HG02571 (cell line): Measurements from ENCODE around the gene RHOB.
"Not testable (repeated sequence)": the region's sequence is repeated elsewhere in the genome, so short reads cannot be mapped to it uniquely, and the experiment has no call there.

Experiments used
- ATAC-seq: cut with Tn5 transposase; IDR thresholded peaks from one replicate; pipeline ENCODE4 v1.9.1; 2021; ENCODE audit warnings: mild to moderate bottlenecking, moderate library complexity; ENCODE audit not compliant: unreplicated experiment

RHOB gene

DNA sequence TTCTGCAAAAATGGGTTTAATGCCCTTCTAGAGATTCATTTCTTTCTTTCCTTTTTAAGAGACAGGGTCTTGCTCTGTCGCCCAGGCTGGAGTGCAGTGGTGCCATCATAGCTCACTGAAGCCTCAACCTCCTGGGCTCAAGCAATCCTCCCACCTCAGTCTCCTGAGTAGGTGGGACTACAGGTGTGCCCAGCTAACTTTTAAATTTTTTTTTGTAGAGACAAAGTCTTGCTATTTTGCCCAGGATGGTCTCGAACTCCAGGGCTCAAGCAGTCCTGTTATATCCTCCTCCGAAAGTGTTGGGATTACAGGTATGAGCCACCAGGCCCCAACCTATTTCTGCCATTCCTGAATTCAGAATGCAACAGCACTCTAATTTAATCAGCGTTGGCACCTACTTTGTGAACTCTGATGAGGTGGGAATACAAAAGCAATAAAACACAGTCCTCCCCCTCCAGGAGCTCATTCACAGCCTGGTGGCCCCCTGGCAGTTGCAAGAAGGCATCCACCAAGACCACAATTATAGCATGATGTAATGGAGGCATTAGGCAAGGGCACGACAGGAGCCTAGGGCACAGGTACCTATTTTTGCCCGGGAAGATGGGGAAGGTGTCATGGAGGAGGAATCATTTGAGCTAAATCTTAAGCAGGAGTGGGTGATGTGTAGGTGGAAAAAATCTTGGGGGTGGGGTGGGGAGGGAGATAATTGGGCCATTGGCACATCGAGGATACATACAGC lies 5.1 kb downstream of the RHOB start:
- no peak for ATAC-seq

DNA sequence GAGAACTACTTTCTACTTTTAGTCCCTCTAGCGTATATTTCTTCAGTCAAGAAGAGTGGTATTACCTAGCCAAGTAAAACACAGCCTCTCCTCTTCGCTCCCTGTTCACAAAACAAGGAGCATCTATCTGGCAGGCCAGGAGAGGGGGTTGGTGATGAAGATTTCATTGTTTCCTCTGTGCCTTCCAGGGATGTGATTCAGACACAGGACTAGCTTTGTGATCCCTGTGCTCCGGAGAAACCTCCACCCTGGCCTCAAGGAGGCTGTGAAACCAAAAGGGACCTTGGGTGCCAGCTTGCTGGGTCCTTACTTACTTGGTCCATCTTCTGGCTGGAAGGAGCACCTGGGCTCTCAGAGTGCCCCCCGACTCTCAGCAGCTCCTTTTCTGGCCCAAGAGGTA lies 5.7 kb downstream of the RHOB start:
- no peak for ATAC-seq

DNA sequence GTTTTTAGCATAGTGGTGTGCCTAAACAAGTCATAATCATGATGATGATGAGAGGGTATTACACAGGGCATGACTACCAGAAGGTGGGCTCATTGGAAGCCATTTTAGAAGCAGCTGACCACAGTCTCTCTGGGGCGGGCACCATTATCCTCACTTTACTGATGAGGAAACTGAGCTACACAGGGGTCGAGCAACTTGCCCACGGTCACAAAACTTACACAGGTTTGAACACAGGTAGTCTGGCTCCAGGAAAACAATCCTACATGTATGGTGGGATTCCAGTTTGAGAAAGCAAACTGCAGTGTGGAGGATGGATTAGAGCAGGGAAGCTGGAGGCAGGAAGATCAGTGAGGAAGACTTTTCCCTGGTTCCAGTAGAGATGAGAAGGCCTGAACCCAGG lies 6.2 kb downstream of the RHOB start:
- ATAC-seq = no peak

DNA sequence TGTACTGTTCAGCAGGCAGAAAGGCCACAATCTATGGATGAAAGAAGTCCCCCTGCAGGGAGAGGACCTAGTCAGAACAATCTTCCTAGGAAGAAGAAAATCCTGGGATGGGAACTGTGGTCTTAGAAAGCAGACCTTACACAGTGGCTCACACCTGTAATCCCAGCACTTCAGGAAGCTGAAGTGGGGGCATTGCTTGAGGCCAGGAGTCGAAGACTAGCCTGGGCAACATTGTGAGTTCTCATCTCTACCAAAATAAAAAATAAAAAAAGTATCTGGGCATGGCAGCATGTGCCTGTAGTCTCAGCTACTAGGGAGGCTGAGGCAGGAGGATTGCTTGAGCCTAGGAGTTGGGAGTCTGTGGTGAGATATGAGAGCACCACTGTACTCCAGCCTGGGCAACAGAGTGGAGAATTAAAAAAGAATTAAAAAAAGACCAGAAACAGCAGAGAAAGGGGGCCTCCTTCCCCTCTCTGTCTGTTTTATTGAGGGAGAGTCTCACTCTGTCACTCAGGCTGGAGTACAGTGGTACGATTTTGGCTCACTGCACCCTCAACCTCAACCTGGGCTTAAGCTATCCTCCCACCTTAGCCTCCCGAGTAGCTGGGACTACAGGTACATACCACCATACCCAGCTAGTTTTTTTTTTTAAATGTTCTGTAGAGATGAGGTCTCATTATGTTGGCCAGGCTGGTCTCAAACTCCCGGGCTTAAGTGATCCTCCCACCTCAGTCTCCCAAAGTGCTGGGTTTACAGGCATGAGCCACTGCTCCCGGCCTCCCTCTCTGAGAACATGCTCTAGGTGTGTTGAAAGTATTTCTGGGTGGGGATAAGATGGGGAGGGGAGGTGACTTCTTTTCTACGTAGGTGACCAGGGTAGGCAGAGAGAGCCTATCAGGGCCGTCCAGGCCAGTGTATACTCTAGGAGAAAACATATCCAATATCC lies 7.4 kb downstream of the RHOB start:
- ATAC-seq = no peak

DNA sequence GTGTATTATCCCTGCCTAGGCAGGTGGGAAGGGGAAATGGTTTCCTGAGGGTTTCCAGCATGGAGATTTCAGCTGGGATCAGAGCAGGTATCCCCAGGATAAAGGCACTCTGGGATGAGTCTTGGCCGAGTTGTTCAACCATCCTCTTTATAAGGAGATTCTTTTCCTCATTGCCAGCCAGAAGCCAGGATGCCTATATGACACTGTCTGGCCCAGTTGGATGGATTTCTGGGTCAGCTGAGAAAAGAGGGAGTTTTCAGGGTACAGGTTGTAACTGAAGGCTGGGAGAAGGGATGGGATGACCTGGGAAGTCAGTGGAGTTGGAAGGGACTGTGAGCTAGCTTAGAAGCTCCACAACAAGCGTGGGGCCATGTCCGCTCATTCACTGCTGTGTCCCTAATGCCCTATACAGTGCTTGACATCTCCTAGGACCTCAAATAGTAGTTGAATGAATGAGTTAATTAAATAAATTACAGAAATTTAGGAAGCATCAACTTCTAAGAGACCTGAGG lies 8.3 kb downstream of the RHOB start:
- no peak for ATAC-seq

DNA sequence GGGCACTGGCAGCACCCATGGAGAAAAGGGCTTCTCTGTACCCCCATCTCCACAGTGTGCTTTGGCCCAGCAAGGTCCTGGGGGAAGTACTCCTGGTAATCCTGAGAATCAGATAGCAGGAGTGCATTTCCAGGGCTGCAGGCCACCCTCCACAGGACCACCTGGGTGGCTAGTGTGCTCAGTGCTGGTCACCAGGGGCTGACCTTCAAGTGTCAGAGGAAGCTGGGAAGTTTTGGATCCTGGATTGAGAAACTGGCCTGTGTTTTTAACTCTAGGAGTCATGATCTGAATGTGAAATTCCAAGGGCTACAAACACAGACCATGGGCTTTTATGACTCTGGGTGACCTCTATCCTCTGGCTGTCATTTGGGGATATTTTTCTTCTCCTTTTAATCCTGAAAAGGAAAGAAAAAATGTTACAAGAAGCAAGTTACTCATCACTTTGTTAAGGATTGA lies 9.3 kb downstream of the RHOB start:
- no peak for ATAC-seq

DNA sequence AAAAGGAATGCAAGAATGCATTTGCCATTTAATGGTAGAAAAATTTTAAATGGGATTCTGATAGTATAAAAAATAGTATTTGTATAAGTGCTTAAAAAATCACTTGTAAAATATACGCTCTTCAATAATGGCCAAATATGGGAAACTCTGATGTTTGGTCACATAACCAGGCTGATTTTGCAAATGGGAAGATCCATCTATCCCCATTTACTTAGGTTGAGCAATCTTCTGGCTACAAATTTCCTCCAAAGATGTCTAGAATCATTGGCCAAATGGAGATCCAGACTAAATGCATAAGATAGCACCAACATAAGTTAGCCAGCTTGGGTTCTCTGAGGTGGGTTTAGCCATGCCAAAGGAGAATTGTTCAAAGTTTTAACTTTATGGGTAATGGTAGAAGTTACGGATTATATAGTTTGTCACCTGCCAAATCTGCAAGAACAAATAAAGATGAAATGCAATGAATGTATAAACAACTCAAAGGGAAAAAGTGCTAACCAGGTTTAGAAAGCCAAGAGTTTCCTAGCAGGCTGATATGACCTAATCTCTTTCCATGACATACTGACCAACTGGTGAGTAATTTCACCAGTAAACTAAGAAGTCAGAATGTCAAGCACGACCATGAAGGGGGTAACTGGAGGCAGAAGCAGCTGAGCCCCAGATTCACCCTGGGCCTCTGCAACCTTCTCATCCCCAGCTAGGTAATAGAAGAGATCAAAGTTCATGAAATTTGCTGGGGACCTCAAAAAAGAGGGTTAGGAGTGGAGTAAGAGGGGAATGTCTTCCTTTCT lies 10.0 kb downstream of the RHOB start:
- ATAC-seq = peak; percentile 61

DNA sequence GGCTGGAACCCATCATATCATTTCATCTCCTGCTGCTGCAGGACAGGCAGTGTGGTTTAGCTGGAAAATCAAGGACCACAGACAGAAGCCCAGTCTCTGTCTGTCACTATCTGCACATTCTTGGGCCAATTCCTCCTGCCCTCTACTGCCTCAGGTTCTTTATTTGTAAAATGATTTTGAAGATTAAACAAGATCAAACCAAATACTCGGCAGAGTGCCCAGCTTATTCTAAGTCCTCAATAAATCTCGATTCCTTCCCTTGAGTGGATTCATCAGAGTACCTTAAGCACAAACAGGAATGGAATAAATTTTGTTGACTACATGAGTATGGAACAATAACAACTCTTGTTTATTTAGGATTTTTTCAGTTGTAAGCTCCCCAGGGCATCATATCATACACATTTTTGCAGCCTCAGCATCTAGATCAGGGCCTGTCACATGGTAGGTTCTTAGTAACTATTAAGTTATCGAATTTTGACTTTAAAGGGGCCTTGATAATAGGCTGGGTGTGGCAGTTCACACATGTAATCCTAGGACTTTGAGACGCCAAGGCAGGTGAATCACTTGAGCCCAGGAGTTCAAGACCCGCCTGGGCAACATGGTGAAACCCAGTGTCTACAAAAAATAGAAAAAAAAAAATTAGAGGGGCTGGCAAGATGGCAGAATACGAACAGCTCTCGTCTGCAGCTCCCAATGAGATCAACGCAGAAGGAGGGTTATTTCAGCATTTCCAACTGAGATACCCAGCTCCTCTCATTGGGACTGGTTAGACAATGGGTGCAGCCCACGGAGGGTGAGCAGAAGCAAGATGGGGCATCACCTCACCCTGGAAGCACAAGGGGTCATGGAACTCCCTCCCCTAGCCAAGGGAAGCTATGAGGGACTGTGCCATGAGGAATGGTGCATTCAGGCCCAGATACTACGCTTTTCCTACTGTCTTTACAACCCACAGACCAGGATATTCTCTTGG lies 11.1 kb downstream of the RHOB start:
- ATAC-seq = no peak

DNA sequence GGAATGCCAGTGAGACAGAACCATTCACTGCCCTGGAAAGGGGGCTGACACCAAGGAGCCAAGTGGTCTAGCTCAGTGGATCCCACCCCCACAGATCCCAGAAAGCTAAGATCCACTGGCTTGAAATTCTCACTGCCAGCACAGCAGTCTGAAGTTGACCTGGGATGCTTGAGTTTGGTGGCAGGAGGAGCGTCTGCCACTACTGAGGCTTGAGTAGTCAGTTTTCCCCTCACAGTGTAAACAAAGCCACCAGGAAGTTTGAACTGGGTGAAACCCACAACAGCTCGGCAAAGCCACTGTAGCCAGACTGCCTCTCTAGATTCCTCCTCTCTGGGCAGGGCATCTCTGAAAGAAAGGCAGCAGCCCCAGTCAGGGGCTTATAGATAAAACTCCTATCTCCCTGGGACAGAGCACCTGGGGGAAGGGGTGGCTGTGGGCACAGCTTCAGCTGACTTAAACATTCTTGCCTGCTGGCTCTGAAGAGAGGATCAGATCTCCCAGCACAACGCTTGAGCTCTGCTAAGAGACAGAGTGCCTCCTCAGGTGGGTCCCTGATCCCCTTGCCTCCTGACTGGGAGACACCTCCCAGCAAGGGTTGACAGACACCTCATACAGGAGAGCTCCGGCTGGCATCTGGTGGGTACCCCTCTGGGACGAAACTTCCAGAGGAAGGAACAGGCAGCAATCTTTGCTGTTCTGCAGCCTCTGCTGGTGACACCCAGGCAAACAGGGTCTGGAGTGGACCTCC lies 12.0 kb downstream of the RHOB start:
- not testable (repeated sequence) for ATAC-seq

DNA sequence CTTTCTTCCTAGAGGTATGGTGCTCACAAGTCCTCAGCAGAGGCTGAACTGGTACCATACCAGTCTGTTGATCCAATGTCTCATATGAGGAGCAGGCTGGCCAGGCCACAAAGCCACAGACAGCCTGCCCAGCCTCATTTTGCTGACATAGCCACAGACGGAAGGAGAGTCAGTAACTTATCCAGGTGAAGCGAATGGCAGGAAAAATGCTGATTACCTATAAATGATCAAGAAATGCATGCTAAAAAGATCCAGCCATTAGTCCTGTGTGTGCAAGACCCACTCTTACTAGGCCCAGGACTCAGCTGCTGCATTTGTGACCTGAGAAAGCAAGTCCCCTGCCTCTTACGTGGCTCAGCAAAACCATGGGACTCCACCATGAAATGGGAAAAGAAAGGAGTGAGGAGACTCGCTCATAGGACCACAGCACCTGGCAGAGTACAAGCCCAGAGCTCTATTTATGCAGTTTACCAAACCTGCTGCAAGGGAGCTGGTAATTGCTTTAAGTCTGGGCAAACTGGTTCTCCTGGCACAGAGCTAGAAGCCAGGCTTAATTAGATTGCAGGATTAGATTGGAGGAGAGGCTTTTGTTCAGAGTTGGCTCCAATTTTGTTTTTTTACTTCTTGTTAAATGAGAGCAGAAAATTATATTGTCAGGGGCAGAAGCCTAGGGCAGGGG lies 19.0 kb downstream of the RHOB start:
- no peak for ATAC-seq

DNA sequence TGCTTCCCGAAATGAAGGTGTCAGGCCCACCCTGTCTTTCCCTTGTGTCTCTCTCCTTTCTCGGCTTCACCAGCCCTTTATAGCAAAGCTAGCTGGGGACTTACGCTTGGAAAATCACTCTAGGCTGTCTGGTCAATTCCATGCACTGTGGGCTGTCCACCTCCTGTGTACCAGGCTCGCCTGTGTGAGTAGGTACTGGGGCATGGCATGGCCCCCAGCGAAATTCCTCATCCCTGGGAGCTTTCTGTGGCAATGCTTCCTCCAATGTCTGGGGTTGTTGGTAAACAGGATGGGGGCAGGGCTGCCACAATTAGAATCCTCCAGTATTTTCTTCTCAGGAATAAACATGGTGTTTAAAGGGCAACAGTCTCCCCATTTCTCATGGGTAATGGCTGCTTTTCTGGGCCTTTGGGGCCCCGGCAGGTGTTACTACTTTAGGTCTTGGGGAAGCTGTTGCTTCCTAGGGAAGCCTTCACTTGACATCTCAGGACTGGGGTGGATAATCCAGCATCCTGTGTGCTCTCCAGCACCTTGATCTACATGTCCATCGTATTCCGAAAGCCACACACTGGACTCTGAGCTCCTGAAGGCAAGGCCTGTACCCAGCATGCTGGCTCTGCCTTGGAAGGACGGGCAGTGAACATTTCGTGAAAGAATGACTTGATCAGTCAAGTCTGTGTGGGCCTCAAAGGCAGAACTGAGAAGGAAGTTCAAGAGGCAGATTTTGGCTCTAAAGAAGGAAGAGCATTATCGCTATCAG lies 21.1 kb downstream of the RHOB start:
- ATAC-seq = no peak

DNA sequence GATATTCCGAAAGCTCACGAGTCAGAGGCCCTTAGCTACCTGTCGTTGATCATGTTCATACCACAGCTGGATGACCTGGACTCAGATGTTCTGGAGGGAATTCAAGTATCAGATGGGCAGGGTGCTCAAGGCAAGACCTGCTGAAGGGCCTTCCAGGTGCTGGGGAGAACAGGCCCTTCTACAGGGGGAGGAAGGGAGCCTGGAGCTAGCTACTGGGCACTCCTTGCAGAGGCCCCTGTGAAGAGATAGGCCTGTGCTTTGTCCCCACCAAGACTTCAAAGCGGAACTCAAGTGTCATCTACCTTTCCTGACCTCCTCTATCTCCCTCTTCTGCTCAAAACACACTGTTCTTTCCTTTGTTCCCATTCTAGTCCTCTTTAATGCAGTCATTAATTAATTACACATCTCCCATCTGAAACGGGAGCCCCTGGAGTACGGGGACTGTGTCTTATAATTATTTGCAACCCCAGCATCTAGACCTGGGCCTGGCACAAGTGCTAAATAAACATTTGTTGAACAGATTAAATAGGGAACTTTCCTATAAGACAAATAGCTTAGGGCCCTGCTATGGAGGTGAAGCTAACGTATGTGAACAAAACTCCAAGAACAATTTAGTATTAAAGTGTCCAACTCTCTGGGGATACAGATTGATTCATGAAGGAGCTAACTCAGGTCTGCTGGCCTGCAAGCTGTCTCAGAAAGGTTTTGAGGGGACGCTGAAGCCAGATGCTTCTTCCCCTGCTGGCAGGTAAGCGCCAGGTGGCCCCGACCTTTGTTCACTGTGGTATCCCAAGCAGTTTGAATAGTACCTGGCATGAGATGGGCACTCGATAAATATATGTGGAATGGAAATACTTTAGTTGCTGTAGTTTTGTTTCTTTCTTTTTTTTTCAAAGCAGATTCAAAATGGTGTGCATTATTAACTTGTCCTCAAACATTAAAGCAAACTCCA lies 22.0 kb downstream of the RHOB start:
- no peak for ATAC-seq

DNA sequence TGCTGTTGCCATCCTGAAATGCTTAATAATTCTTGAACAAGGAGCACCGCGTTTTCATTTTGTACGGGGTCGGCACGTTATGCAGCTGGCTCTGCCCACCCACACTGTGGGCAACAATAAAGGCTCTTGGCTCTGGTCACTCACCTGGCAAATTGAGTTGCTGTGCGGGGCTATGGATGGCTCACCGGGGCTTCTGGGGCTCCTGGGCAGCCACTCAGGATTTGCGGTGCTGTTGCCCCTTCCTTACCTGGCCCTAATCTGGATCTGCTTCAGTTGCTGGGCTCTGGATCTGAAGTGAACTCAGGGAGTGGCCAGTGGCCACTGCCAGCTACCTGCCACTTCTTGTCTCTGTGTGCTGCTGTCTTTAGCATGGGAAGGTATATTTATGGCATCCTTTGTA lies 22.7 kb downstream of the RHOB start:
- ATAC-seq = no peak

DNA sequence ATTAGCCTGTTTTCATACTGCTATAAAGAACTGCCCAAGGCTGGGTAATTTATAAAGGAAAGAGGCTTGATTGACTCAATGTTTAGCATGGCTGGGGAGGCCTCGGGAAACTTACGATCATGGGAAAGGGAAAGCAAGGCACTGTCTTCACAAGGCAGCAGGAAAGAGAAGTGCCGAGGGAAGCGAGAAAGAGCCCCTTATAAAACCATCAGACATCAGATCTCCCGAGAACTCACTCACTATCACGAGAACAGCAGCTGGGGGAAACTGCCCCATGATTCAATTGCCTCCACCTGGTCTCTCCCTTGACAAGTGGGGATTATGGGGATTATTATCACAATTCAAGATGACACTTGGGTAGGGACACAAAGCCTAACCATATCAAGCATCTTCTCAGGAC lies 23.3 kb downstream of the RHOB start:
- no peak for ATAC-seq

DNA sequence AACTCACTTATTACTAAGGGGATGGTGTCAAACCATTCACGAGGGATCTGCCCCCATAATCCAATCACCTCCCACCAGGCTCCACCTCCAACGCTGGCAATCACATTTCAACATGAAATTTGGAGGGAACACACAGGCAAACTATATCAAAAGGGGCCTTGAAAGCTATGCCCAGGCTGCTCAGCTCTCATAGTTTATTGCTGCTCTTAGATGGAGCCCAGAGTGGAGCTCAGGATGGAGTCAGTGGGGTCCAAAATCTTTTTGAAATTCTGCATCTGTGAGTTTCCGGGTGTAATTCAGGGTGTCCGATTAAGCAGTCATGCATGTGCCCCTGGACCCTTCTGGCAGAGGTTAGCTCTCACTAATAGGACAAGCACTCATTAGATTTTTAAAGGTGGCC lies 24.3 kb downstream of the RHOB start:
- ATAC-seq = no peak

DNA sequence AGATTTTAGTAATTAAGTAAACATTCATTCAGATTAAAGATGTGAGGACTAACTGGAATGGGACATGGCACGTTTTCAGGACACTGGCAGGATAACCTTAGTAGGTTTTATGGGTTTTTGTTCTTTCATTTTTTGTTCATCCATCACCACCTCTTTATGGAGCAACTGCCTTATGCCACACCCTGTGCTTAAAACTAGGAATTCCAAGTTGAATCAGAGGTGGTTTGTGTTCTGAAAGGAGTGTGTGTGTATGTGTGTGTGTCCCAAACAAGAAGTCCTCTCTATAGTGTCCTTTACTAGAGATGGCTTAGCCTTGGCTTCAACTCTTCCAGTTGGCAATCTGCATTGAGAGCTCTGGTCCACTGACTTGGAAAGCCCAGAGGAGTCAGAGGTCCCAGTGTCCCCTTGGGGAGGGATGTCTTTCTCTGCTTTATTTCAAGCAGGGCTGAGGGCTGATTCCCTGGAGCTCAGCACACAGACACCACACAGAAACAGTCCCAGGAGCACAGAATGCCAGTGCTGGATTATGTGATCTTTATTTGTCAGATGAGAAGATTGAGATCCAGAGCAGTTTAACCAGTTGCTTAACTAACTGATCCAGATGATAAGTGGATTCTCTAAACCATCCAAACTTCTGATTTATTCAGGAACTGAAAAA lies 25.2 kb downstream of the RHOB start:
- no peak for ATAC-seq
